Fibroblast of lung (primary cell): Measurements from ENCODE around the gene GPR152. TPM values are rescaled to one million over a fixed set of nuclear protein-coding genes. Genes with fewer than 3 reads are reported as not detected.

Experiments
- DNase-seq, 2 donors: peaks; one replicate each; pipeline versions ENCODE4 v3.0.0 to v3.0.0-alpha.2; 2010; ENCODE audit warnings: low read depth in 2 of 2
- H2AFZ ChIP-seq: 2 replicates; pipeline ENCODE4 v1.5.1; 2012; ENCODE audit warnings: low read length, control low read depth, inconsistent platforms
- H3K27ac ChIP-seq: 2 replicates; pipeline ENCODE4 v1.5.1; 2011; ENCODE audit warnings: low read length, control low read depth; ENCODE audit not compliant: insufficient read depth
- H3K27me3 ChIP-seq: 2 replicates; pipeline ENCODE4 v1.5.1; 2011; ENCODE audit warnings: mild to moderate bottlenecking, low read length; ENCODE audit not compliant: control insufficient read depth, insufficient read depth
- H3K36me3 ChIP-seq: 2 replicates; pipeline ENCODE4 v1.5.1; 2011; ENCODE audit warnings: low read length; ENCODE audit not compliant: control insufficient read depth, insufficient read depth
- H3K4me1 ChIP-seq: 2 replicates; pipeline ENCODE4 v1.5.1; 2011; ENCODE audit warnings: low read length; ENCODE audit not compliant: control insufficient read depth, insufficient read depth; ENCODE audit errors: extremely low read depth
- H3K4me2 ChIP-seq: 2 replicates; pipeline ENCODE4 v1.5.1; 2011; ENCODE audit warnings: low read length, control low read depth; ENCODE audit not compliant: insufficient read depth; ENCODE audit errors: extremely low read depth
- H3K4me3 ChIP-seq, 4 experiments: fragments of 200-600 bp in 1 of 4; sonication (generic) in 1 of 4; replicated peaks in 1 of 4; 2 replicates each; pipeline ENCODE4 v1.5.1; 2011 to 2016; ENCODE audit warnings: low read length in 4 of 4, low read depth in 3 of 4, mild to moderate bottlenecking in 3 of 4, control low read depth in 2 of 4, inconsistent platforms in 1 of 4, mixed read lengths in 1 of 4; ENCODE audit not compliant: insufficient read depth in 1 of 4; ENCODE audit errors: control extremely low read depth in 1 of 4
- H3K79me2 ChIP-seq: 2 replicates; pipeline ENCODE4 v1.5.1; 2012; ENCODE audit warnings: mild to moderate bottlenecking, low read length, inconsistent platforms; ENCODE audit not compliant: control insufficient read depth, insufficient read depth
- H3K9ac ChIP-seq: 2 replicates; pipeline ENCODE4 v1.5.1; 2011; ENCODE audit warnings: mild to moderate bottlenecking, low read length, control low read depth; ENCODE audit not compliant: insufficient read depth
- H3K9me3 ChIP-seq: 2 replicates; pipeline ENCODE4 v1.5.1; 2012; ENCODE audit warnings: low read depth, low read length; ENCODE audit not compliant: control insufficient read depth, insufficient read depth
- H4K20me1 ChIP-seq: 2 replicates; pipeline ENCODE4 v1.5.1; 2011; ENCODE audit warnings: low read length; ENCODE audit not compliant: control insufficient read depth, insufficient read depth; ENCODE audit errors: extremely low read depth
- CTCF ChIP-seq, 2 donors: IDR thresholded peaks in 1 of 2; conservative IDR thresholded peaks in 1 of 2; 1 replicate in 1 of 2; 2 replicates in 1 of 2; pipeline ENCODE4 v1.5.1; 2011 to 2012; ENCODE audit warnings: low read length in 2 of 2, control low read depth in 1 of 2, inconsistent platforms in 1 of 2, low read depth in 1 of 2, mild to moderate bottlenecking in 1 of 2
- EZH2 ChIP-seq: IDR thresholded peaks from 2 replicates; pipeline ENCODE4 v1.5.1; 2012; ENCODE audit warnings: low read length, control low read depth, mild to moderate bottlenecking; ENCODE audit errors: missing control alignments
- polyA plus RNA-seq, 2 donors: library from polyadenylated mRNA; depleted of rRNA in 1 of 2; stranded (reverse) in 1 of 2; unstranded in 1 of 2; fragments of >200 nt; gene quantifications; 2 replicates each; pipeline ENCODE4 v1.2.1, GENCODE V29; 2011 to 2012; ENCODE audit warnings: missing spikeins in 1 of 2
- total RNA-seq: library from RNA; depleted of rRNA; stranded (reverse); fragments of >200 nt; gene quantifications from 2 replicates; pipeline ENCODE4 v1.2.1, GENCODE V29; 2014

The GPR152 gene
- total and polyA plus RNA-seq, 2 donors (not counting 1 experiment from before 2014, with no cell fraction given): not detected

GRCh38 chr11:67455054-67455453 lies 2.5 kb upstream of the GPR152 start, which contains the start of gene CABP4:
Gene CABP4, plus strand, starts transcription at chr11:67455354. Its CDS starts 70 bp downstream, at chr11:67455424.
- Histone ChIP-seq H3K27me3 (peaks cover 3% of the 10 kb centered on the region), H3K27ac (no peak within 1 kb of the TSS), H3K79me2 (no peaks in the 10 kb centered on the region), H3K4me1 (no peaks in the 10 kb centered on the region), H2AFZ (no peak within 1 kb of the TSS), H3K9me3 (no peaks in the 10 kb centered on the region), H3K4me3 (no peak within 1 kb of the TSS), H3K36me3 (no peaks in the 10 kb centered on the region), H3K9ac (no peak within 1 kb of the TSS), H4K20me1 (no peaks in the 10 kb centered on the region), H3K4me2 (no peak within 1 kb of the TSS)
- DNase-seq: no peak
- no peak for TF ChIP-seq CTCF (conservative IDR thresholded peaks at IDR 0.05 in 1 of 2, IDR thresholded peaks at IDR 0.05 in 1 of 2; ENCODE audit: low read depth in 1 of 2, low read length in 2 of 2)
- TF ChIP-seq EZH2: no peak

DNA sequence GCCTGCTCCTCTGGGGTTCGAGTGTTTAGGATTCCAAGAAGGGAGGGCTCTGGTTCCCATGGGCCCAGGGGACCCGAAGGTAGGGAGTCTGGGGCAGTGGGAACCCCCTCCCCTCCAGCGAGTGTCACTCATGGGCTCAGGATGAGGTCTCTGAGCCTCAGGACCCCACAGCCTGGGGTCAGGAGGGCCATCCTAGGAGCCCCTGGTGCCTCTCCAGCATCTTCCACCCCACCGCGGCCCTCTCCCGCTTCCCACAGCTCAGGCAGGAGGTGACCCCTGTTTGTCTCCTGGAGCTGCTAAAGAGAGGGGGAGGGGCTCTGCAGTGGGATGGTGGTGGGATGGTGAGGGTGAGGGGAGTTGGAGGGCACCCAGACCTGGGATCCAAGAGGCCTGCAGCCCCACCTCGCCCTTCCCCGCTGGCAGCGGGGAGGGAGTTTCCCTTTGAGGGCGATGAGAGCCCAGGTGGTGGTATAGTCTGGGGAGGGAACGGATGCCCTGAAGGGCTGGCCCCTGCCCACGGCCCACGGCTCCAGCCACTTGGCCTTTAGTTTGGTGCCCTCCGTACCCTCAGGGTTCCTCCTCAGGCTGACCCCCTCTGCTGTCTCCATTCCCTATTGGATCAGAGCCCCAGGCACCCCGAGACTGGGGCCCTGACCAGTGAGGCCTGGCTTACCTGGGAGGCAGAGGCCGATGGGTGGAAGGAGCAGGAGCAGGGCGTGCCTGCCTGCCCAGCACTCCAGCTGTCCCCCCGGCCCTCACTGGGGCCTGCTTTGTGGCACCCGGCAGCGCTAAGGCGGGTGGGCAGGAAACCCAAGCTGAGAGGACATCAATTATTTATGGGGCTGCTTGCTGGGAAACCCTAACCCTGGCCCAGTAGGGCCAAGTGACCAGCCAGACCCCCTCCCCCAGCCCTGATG lies 1.5 kb upstream of the GPR152 start:
- H3K9ac ChIP-seq: no peak overlapping the region
- H3K27me3 ChIP-seq: peaks cover 3% of the 10 kb centered on the region
- no peak overlapping the region for H3K4me3 ChIP-seq
- TF ChIP-seq EZH2 (no peak), CTCF (conservative IDR thresholded peaks at IDR 0.05 in 1 of 2, IDR thresholded peaks at IDR 0.05 in 1 of 2; ENCODE audit: low read depth in 1 of 2, low read length in 2 of 2) (no peak)
- DNase-seq: no peak
- no peak overlapping the region for H3K4me2 ChIP-seq
- no peak overlapping the region for H2AFZ ChIP-seq
- H3K9me3 ChIP-seq: no peaks in the 10 kb centered on the region
- H4K20me1 ChIP-seq: no peaks in the 10 kb centered on the region
- H3K27ac ChIP-seq: no peak overlapping the region
- H3K36me3 ChIP-seq: no peaks in the 10 kb centered on the region
- no peaks in the 10 kb centered on the region for H3K4me1 ChIP-seq
- no peaks in the 10 kb centered on the region for H3K79me2 ChIP-seq

DNA sequence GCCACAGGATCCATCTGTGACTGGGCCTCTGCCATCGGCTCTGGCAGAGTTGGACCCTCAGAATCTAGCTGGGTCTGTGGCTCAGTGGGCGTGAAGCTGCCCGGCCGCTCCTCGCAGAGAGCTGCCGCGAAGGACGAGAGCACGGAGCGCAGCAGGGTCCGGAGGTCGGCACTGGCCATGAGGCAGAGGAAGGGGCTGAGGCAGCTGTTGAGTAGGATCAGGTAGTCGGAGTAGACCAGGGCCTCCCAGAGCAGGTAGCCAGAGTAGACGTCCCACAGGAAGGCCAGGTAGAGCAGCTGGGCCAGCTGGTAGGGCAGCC lies 912 bp downstream of the GPR152 start:
- H3K4me1 ChIP-seq: no peaks in the 10 kb centered on the region
- H4K20me1 ChIP-seq: no peaks in the 10 kb centered on the region
- H3K36me3 ChIP-seq: no peaks in the 10 kb centered on the region
- H3K9ac ChIP-seq: no peak overlapping the region
- H3K4me3 ChIP-seq: no peak overlapping the region
- H3K27ac ChIP-seq: no peak overlapping the region
- no peak overlapping the region for H3K4me2 ChIP-seq
- H3K27me3 ChIP-seq: peaks cover 3% of the 10 kb centered on the region
- no peak overlapping the region for H2AFZ ChIP-seq
- DNase-seq: no peak
- TF ChIP-seq CTCF (conservative IDR thresholded peaks at IDR 0.05 in 1 of 2, IDR thresholded peaks at IDR 0.05 in 1 of 2; ENCODE audit: low read depth in 1 of 2, low read length in 2 of 2): no peak
- no peak for TF ChIP-seq EZH2
- no peaks in the 10 kb centered on the region for H3K9me3 ChIP-seq
- no peaks in the 10 kb centered on the region for H3K79me2 ChIP-seq
